Measurements from ENCODE around the gene CTNNA3. TPM values are rescaled to one million over a fixed set of nuclear protein-coding genes. Genes with fewer than 3 reads are reported as not detected.

The CTNNA3 gene
- total and polyA plus RNA-seq, 4 donors = 0.38 to 8.9 (median 5.2) TPM

- intact Hi-C loops (cut with DNase I) = no loop called here
- no peaks in the 10 kb centered on the region for H3K4me1 ChIP-seq (ENCODE audit: control insufficient read depth in 1 of 2, insufficient read depth in 2 of 2, low read length in 2 of 2)
- H3K27ac ChIP-seq (ENCODE audit: low read depth in 1 of 2, low read length in 2 of 2) = no peak overlapping the region
- H3K27me3 ChIP-seq (ENCODE audit: control insufficient read depth in 1 of 2, insufficient read depth in 2 of 2, low read length in 1 of 2) = no peaks in the 10 kb centered on the region
- no peak for DNase-seq
- no peaks in the 10 kb centered on the region for H3K36me3 ChIP-seq (ENCODE audit: control insufficient read depth in 1 of 2, insufficient read depth in 2 of 2, low read length in 1 of 2)
- H3K9me3 ChIP-seq (ENCODE audit: control insufficient read depth, low read length) = no peaks in the 10 kb centered on the region
- no peak overlapping the region for H3K4me3 ChIP-seq (ENCODE audit: low read length in 2 of 2)
- 59 to 67% methylated on average over 1 of the region's 1 CpG for WGBS, 2 donors
- no peak for ATAC-seq (ENCODE audit: low FRiP score)
Observed at GRCh38 chr10:66038623-66039022, 1657.4 kb downstream of the CTNNA3 start.

- intact Hi-C loops (cut with DNase I) = no loop called here
- no peaks in the 10 kb centered on the region for H3K9me3 ChIP-seq (ENCODE audit: control insufficient read depth, low read length)
- no peaks in the 10 kb centered on the region for H3K4me1 ChIP-seq (ENCODE audit: control insufficient read depth in 1 of 2, insufficient read depth in 2 of 2, low read length in 2 of 2)
- H3K4me3 ChIP-seq (ENCODE audit: low read length in 2 of 2) = no peak overlapping the region
- H3K36me3 ChIP-seq (ENCODE audit: control insufficient read depth in 1 of 2, insufficient read depth in 2 of 2, low read length in 1 of 2) = no peaks in the 10 kb centered on the region
- no peak overlapping the region for H3K27ac ChIP-seq (ENCODE audit: low read depth in 1 of 2, low read length in 2 of 2)
- WGBS, 2 donors = 43 to 61% methylated on average over 2 of the region's 2 CpGs
- ATAC-seq (ENCODE audit: low FRiP score) = no peak
- no peak for DNase-seq
- no peaks in the 10 kb centered on the region for H3K27me3 ChIP-seq (ENCODE audit: control insufficient read depth in 1 of 2, insufficient read depth in 2 of 2, low read length in 1 of 2)
Observed at GRCh38 chr10:66026321-66026720, 1669.7 kb downstream of the CTNNA3 start.

GRCh38 chr10:66025186-66025585 lies 1670.8 kb downstream of the CTNNA3 start:
- Histone ChIP-seq H3K36me3 (ENCODE audit: control insufficient read depth in 1 of 2, insufficient read depth in 2 of 2, low read length in 1 of 2) (no peaks in the 10 kb centered on the region), H3K9me3 (ENCODE audit: control insufficient read depth, low read length) (no peaks in the 10 kb centered on the region), H3K27me3 (ENCODE audit: control insufficient read depth in 1 of 2, insufficient read depth in 2 of 2, low read length in 1 of 2) (no peaks in the 10 kb centered on the region), H3K4me1 (ENCODE audit: control insufficient read depth in 1 of 2, insufficient read depth in 2 of 2, low read length in 2 of 2) (no peaks in the 10 kb centered on the region), H3K4me3 (ENCODE audit: low read length in 2 of 2) (no peak overlapping the region), H3K27ac (ENCODE audit: low read depth in 1 of 2, low read length in 2 of 2) (no peak overlapping the region)
- ATAC-seq (ENCODE audit: low FRiP score) (no peak), DNase-seq (no peak)
- intact Hi-C loops (cut with DNase I) = no loop called here

- intact Hi-C loops (cut with DNase I) = no loop called here
- WGBS, 2 donors = 45 to 69% methylated on average over 2 of the region's 2 CpGs
- Histone ChIP-seq H3K4me1 (ENCODE audit: control insufficient read depth in 1 of 2, insufficient read depth in 2 of 2, low read length in 2 of 2) (no peaks in the 10 kb centered on the region), H3K27ac (ENCODE audit: low read depth in 1 of 2, low read length in 2 of 2) (no peak overlapping the region), H3K27me3 (ENCODE audit: control insufficient read depth in 1 of 2, insufficient read depth in 2 of 2, low read length in 1 of 2) (no peaks in the 10 kb centered on the region), H3K9me3 (ENCODE audit: control insufficient read depth, low read length) (no peaks in the 10 kb centered on the region), H3K4me3 (ENCODE audit: low read length in 2 of 2) (no peak overlapping the region), H3K36me3 (ENCODE audit: control insufficient read depth in 1 of 2, insufficient read depth in 2 of 2, low read length in 1 of 2) (no peaks in the 10 kb centered on the region)
- no peak for DNase-seq
- ATAC-seq (ENCODE audit: low FRiP score) = no peak
Observed at GRCh38 chr10:66021423-66021822, 1674.6 kb downstream of the CTNNA3 start.

DNA sequence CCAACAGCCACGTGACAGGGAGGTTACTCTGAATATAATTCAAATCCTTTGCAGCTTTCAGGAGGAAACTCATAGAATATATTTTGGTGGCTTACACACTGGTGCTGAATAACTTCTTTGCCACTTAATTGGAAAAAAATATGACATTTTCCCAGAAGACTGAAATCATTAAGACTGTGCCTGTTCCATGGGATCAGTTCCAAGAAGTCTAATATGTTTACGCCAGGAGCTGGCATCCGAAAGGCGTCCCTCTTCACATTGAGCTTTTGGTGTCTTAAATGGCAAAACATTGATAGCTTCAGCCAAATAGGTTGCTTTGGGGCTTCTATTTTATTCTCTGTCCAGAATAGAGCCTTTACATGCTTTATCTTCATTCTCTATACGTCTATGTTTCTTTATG lies 1687.8 kb downstream of the CTNNA3 start:
- H3K4me1 ChIP-seq (ENCODE audit: control insufficient read depth in 1 of 2, insufficient read depth in 2 of 2, low read length in 2 of 2) = no peaks in the 10 kb centered on the region
- no peaks in the 10 kb centered on the region for H3K27me3 ChIP-seq (ENCODE audit: control insufficient read depth in 1 of 2, insufficient read depth in 2 of 2, low read length in 1 of 2)
- DNase-seq = no peak
- no peak overlapping the region for H3K4me3 ChIP-seq (ENCODE audit: low read length in 2 of 2)
- H3K9me3 ChIP-seq (ENCODE audit: control insufficient read depth, low read length) = no peaks in the 10 kb centered on the region
- WGBS, 2 donors = 70% methylated on average over 5 of the region's 5 CpGs
- no peaks in the 10 kb centered on the region for H3K36me3 ChIP-seq (ENCODE audit: control insufficient read depth in 1 of 2, insufficient read depth in 2 of 2, low read length in 1 of 2)
- H3K27ac ChIP-seq (ENCODE audit: low read depth in 1 of 2, low read length in 2 of 2) = no peak overlapping the region
- intact Hi-C loops (cut with DNase I) = no loop called here
- no peak for ATAC-seq (ENCODE audit: low FRiP score)

DNA sequence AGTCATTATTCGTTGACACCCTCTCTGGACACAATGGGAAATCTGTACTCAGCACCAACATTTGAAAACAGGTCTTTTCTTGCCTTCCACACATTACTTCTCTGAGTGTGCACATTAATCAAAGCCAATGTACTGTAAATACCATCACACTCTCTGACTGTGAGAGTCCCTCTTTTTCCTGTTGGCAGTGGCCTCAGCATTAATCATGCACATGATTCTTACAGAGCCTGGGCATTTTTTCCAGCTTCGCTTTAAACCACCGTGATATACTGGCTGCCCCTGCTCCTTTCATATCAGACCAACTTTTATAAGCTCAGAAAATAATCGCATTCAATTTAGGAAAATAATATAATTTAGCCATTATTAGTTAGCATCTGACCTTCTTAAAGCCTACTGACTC lies 1689.6 kb downstream of the CTNNA3 start:
- Histone ChIP-seq H3K9me3 (ENCODE audit: control insufficient read depth, low read length) (no peaks in the 10 kb centered on the region), H3K4me1 (ENCODE audit: control insufficient read depth in 1 of 2, insufficient read depth in 2 of 2, low read length in 2 of 2) (no peaks in the 10 kb centered on the region), H3K4me3 (ENCODE audit: low read length in 2 of 2) (no peak overlapping the region), H3K27me3 (ENCODE audit: control insufficient read depth in 1 of 2, insufficient read depth in 2 of 2, low read length in 1 of 2) (no peaks in the 10 kb centered on the region), H3K36me3 (ENCODE audit: control insufficient read depth in 1 of 2, insufficient read depth in 2 of 2, low read length in 1 of 2) (no peaks in the 10 kb centered on the region), H3K27ac (ENCODE audit: low read depth in 1 of 2, low read length in 2 of 2) (no peak overlapping the region)
- ATAC-seq (ENCODE audit: low FRiP score) (no peak), DNase-seq (no peak)
- WGBS, 2 donors = 48 to 49% methylated on average over 4 of the region's 4 CpGs
- intact Hi-C loops (cut with DNase I) = no loop called here

DNA sequence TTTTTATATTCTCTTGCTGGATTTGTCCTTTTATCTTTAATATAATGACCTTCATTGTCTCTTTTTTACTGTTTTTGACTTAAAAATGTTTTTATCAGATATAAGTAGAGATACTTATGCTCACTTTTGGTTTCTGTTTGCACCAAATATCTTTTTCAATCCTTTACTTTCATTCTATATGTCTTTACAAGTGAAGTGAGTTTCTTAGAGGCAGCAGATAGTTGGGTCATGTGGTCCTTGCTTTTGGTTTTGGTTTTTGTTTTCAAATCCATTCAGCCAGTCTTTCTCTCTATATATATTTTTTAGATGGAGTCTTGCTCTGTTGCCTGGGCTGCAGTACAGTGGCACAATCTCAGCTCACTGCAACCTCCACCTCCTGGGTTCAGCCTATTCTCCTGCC lies 1702.5 kb downstream of the CTNNA3 start:
- Histone ChIP-seq H3K4me1 (ENCODE audit: control insufficient read depth in 1 of 2, insufficient read depth in 2 of 2, low read length in 2 of 2) (no peaks in the 10 kb centered on the region), H3K9me3 (ENCODE audit: control insufficient read depth, low read length) (peaks cover 6% of the 10 kb centered on the region), H3K4me3 (ENCODE audit: low read length in 2 of 2) (no peak overlapping the region), H3K27ac (ENCODE audit: low read depth in 1 of 2, low read length in 2 of 2) (no peak overlapping the region), H3K36me3 (ENCODE audit: control insufficient read depth in 1 of 2, insufficient read depth in 2 of 2, low read length in 1 of 2) (no peaks in the 10 kb centered on the region), H3K27me3 (ENCODE audit: control insufficient read depth in 1 of 2, insufficient read depth in 2 of 2, low read length in 1 of 2) (no peaks in the 10 kb centered on the region)
- no peak for DNase-seq
- no peak for ATAC-seq (ENCODE audit: low FRiP score)
- intact Hi-C loops (cut with DNase I) = no loop called here

DNA sequence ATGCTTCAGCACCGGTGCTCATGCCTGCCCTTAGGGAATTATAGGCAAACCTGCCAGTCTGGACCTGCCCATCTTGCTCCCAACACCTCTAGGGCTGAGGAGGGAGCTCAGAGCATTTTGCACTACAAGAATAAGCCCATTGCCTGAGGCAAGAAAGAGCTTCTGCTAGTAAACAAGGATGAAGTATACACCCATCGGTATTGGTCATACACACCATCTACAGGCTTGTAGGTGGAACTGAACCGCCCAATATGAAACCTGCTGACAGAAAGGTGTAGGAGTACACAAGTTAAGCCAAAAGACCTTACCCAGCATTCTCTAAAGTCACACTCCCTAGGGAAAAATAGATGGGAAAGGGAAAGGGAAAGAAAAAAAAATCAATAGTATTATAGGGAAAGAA lies 1727.1 kb downstream of the CTNNA3 start:
- 92 to 94% methylated on average over 3 of the region's 3 CpGs for WGBS, 2 donors
- H3K27ac ChIP-seq (ENCODE audit: low read depth in 1 of 2, low read length in 2 of 2) = no peak overlapping the region
- intact Hi-C loops (cut with DNase I) = no loop called here
- no peak overlapping the region for H3K4me3 ChIP-seq (ENCODE audit: low read length in 2 of 2)
- H3K9me3 ChIP-seq (ENCODE audit: control insufficient read depth, low read length) = peaks cover 3% of the 10 kb centered on the region
- no peaks in the 10 kb centered on the region for H3K36me3 ChIP-seq (ENCODE audit: control insufficient read depth in 1 of 2, insufficient read depth in 2 of 2, low read length in 1 of 2)
- no peak for DNase-seq
- no peaks in the 10 kb centered on the region for H3K4me1 ChIP-seq (ENCODE audit: control insufficient read depth in 1 of 2, insufficient read depth in 2 of 2, low read length in 2 of 2)
- ATAC-seq (ENCODE audit: low FRiP score) = no peak
- H3K27me3 ChIP-seq (ENCODE audit: control insufficient read depth in 1 of 2, insufficient read depth in 2 of 2, low read length in 1 of 2) = no peaks in the 10 kb centered on the region

DNA sequence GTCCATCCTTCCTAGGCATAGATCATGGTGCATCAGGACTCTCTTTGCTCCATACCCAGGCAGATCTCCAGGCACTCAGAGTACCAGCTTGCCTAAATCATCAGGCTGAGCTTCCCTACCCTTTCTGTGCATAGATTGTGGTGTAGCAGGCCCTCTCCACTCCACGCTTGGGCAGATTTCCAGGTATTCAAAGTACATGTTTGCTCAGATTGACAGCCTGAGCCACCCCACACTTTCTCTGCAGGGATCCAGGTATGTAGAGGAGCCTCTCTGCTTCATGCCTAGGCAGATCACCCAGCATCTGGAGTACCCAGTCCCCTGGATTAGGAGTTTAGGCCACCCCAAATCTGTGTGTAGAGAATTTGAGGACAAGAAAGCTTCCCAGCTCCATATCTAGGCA lies 1727.6 kb downstream of the CTNNA3 start:
- peaks cover 3% of the 10 kb centered on the region for H3K9me3 ChIP-seq (ENCODE audit: control insufficient read depth, low read length)
- intact Hi-C loops (cut with DNase I) = no loop called here
- no peaks in the 10 kb centered on the region for H3K4me1 ChIP-seq (ENCODE audit: control insufficient read depth in 1 of 2, insufficient read depth in 2 of 2, low read length in 2 of 2)
- H3K4me3 ChIP-seq (ENCODE audit: low read length in 2 of 2) = no peak overlapping the region
- H3K27me3 ChIP-seq (ENCODE audit: control insufficient read depth in 1 of 2, insufficient read depth in 2 of 2, low read length in 1 of 2) = no peaks in the 10 kb centered on the region
- no peaks in the 10 kb centered on the region for H3K36me3 ChIP-seq (ENCODE audit: control insufficient read depth in 1 of 2, insufficient read depth in 2 of 2, low read length in 1 of 2)
- no peak for DNase-seq
- no peak for ATAC-seq (ENCODE audit: low FRiP score)
- WGBS, 2 donors = 84 to 86% methylated on average over 1 of the region's 1 CpG
- H3K27ac ChIP-seq (ENCODE audit: low read depth in 1 of 2, low read length in 2 of 2) = no peak overlapping the region
